Measurements from ENCODE around the gene HSPB7. TPM values are rescaled to one million over a fixed set of nuclear protein-coding genes. Genes with fewer than 3 reads are reported as not detected.
"Not testable (repeated sequence)": the region's sequence is repeated elsewhere in the genome, so short reads cannot be mapped to it uniquely, and the experiment has no call there.

The HSPB7 gene
- total RNA-seq, 3 donors from 2014 or later = 1.5 to 78.0 (median 13.0) TPM

DNA sequence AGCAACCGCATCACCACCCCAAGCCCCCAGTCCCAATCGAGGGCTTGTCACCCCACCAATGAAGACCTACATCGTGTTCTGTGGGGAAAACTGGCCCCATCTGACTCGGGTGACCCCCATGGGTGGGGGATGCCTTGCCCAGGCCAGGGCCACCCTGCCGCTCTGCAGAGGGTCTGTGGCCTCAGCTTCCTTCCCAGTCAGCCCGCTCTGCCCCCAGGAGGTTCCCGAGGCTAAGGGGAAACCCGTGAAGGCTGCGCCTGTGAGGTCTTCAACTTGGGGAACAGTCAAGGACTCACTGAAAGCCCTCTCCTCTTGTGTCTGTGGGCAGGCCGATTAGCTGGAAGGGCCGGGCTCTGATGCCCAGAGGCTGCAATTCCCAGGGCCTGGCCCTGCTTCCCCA lies 11.8 kb downstream of the HSPB7 start:
- no peak for ATAC-seq
- intact Hi-C loops (cut with DNase I, micrococcal nuclease) = loop anchor here in 1 of 2 donors (10.0 kb wide), 1 partner anchor 49 kb away; no protein-coding TSS in a partner anchor

DNA sequence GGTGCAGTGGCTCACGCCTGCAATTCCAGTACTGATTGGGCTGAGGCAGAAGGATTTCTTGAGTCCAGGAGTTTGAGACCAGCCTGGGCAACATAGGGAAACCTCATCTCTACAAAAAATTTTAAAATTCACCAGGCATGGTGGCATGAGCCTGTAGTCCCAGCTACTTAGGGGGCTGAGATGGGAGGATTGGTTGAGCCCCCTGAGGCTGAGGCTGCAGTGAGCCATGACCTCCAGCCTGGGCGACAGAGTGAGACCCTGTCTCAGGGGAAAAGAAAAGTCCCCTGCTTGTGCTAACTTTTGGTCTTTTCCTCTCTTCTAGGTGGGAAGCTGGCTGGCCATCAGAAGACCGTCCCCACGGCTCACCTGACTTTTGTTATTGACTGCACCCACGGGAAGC lies 12.2 kb downstream of the HSPB7 start:
- H3K4me1 ChIP-seq (ENCODE audit: low read depth) = no peaks in the 10 kb centered on the region
- no peak overlapping the region for H3K4me3 ChIP-seq
- intact Hi-C loops (cut with DNase I, micrococcal nuclease) = loop anchor here in 1 of 2 donors (10.0 kb wide), 1 partner anchor 49 kb away; no protein-coding TSS in a partner anchor
- no peak for ATAC-seq
- TF ChIP-seq, protein P1, sequence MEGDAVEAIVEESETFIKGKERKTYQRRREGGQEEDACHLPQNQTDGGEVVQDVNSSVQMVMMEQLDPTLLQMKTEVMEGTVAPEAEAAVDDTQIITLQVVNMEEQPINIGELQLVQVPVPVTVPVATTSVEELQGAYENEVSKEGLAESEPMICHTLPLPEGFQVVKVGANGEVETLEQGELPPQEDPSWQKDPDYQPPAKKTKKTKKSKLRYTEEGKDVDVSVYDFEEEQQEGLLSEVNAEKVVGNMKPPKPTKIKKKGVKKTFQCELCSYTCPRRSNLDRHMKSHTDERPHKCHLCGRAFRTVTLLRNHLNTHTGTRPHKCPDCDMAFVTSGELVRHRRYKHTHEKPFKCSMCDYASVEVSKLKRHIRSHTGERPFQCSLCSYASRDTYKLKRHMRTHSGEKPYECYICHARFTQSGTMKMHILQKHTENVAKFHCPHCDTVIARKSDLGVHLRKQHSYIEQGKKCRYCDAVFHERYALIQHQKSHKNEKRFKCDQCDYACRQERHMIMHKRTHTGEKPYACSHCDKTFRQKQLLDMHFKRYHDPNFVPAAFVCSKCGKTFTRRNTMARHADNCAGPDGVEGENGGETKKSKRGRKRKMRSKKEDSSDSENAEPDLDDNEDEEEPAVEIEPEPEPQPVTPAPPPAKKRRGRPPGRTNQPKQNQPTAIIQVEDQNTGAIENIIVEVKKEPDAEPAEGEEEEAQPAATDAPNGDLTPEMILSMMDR (IDR thresholded peaks at IDR 0.05) = no peak
- no peaks in the 10 kb centered on the region for H3K9me3 ChIP-seq
- H3K36me3 ChIP-seq (ENCODE audit: low read depth) = no peaks in the 10 kb centered on the region
- DNase-seq = no peak

More for the DNA sequence above, 11.8 kb downstream of the HSPB7 start:
- Histone ChIP-seq H3K4me1 (ENCODE audit: low read depth) (no peaks in the 10 kb centered on the region), H3K9me3 (no peaks in the 10 kb centered on the region), H3K36me3 (ENCODE audit: low read depth) (no peaks in the 10 kb centered on the region), H3K4me3 (no peak overlapping the region)
- TF ChIP-seq, protein P1 (IDR thresholded peaks at IDR 0.05) = no peak
- DNase-seq = no peak

DNA sequence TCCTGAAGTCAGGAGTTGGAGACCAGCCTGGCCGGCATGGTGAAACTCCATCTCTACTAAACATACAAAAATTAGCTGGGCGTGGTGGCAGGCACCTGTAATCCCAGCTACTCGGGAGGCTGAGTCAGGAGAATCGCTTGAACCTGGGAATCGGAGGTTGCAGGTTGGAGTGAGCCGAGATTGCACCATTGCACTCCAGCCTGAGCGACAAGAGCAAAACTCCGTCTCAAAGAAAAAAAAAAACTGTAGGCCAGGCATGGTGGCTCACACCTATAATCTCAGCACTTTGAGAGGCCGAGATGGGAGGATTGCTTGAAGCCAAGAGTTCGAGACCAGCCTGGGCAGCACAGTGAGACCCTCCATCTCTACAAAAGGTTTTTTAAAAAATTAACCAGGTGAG lies 16.6 kb downstream of the HSPB7 start:
- not testable (repeated sequence) for DNase-seq; ATAC-seq; H3K36me3 ChIP-seq (ENCODE audit: low read depth); H3K4me1 ChIP-seq (ENCODE audit: low read depth); H3K4me3 ChIP-seq; H3K9me3 ChIP-seq
- intact Hi-C loops (cut with DNase I, micrococcal nuclease) = loop anchor here in 1 of 2 donors (10.0 kb wide), 1 partner anchor 54 kb away; no protein-coding TSS in a partner anchor

DNA sequence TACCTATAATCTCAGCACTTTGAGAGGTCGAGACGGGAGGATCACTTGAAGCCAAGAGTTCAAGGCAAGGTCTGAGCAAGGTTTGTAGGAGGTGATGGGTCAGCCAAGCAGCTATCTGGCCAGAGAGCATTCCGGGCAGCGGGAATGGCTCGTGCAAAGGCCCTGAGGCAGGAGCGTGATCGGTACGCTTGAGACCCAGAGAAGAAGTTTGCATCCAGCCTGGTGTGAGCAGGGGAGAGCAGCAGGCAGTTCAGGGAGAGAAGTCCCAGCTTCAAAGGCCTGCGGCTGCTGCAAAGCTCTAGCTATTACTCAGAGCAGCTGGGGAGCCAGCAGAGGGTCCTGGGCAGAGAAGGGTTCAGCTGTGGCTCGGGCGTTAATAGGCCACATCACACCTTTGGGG lies 18.9 kb downstream of the HSPB7 start:
- intact Hi-C loops (cut with DNase I, micrococcal nuclease) = loop anchor here in 1 of 2 donors (10.0 kb wide), 1 partner anchor 194 kb away; the partner anchor contains the start of gene UQCRHL
- DNase-seq = no peak
- H3K4me1 ChIP-seq (ENCODE audit: low read depth) = peaks cover 2% of the 10 kb centered on the region
- H3K36me3 ChIP-seq (ENCODE audit: low read depth) = no peaks in the 10 kb centered on the region
- ATAC-seq = no peak
- no peak overlapping the region for H3K4me3 ChIP-seq
- no peaks in the 10 kb centered on the region for H3K9me3 ChIP-seq
- TF ChIP-seq, protein P1 (IDR thresholded peaks at IDR 0.05) = no peak

DNA sequence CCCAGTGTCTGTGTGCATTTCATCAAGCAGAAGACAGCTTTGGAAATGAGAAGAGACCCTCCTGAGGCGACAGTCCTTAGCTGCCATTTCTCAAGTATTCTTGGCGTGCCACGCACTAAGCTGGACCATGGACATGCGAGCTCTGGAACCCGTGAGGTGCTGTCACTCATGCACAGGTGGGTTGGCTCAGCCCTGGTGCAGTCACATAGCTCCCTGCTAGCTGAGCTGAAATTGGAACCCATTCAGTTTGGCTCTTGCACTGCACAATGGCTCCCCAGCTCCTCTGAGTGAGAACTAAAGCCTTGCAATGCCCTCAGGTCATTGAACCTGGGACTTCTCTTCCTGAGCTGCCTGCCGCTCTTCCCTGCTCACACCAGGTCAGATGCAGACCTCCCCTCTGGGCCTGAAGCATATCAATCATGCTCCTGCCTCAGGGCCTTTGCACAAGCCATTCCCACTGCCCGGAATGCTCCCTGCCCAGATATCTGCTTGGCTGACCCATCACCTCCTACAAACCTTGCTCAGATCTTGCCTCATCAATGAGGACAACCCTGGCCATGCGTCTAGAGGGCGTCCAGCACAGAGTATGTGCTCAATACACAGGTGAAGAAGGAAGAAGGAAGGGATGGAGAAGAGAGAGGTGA lies 20.1 kb downstream of the HSPB7 start:
- H3K4me3 ChIP-seq = no peak overlapping the region
- no peaks in the 10 kb centered on the region for H3K36me3 ChIP-seq (ENCODE audit: low read depth)
- DNase-seq (no peak), ATAC-seq (no peak)
- H3K9me3 ChIP-seq = no peaks in the 10 kb centered on the region
- peaks cover 2% of the 10 kb centered on the region for H3K4me1 ChIP-seq (ENCODE audit: low read depth)
- TF ChIP-seq, protein P1 (IDR thresholded peaks at IDR 0.05) = no peak
- intact Hi-C loops (cut with DNase I, micrococcal nuclease) = loop anchor here in 1 of 2 donors (10.0 kb wide), 1 partner anchor 193 kb away; the partner anchor contains the start of gene UQCRHL

DNA sequence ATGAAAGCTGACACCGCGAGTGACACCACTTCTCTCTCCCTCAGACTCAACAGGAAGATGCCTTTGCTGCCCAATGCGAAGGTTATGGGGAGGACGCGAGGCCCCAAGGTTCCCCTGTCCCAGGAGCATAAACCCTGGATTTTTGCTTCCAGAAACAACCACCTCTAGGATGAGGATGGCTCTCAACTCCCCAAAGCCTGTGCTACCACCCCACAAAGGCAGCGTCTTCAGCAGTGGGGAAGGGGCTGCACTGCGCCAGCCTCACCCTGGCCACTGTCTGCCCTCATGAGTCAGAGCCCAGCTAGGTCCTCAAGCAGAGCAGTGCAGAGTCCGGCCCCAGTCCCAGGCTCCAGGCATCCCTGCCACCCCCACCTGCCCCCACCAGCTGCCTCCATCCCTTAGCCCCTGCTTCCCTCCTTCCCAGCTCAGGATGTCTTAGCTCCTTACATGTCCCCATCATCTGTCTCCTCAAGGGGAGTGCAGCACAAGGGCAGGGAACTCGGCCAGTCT lies 20.7 kb downstream of the HSPB7 start:
- Histone ChIP-seq H3K4me3 (no peak overlapping the region), H3K4me1 (ENCODE audit: low read depth) (peaks cover 2% of the 10 kb centered on the region), H3K9me3 (no peaks in the 10 kb centered on the region), H3K36me3 (ENCODE audit: low read depth) (no peaks in the 10 kb centered on the region)
- ATAC-seq (no peak), DNase-seq (no peak)
- TF ChIP-seq, protein P1 (IDR thresholded peaks at IDR 0.05) = no peak
- intact Hi-C loops (cut with DNase I, micrococcal nuclease) = loop anchor here in 1 of 2 donors (10.0 kb wide), 1 partner anchor 192 kb away; the partner anchor contains the start of gene UQCRHL
